Activated T-helper 17 cell treated with anti-CD3 and anti-CD28 coated beads, Interleukin-2, amount 50 U/mL, for 72 hours (primary cell): Measurements from ENCODE around the gene DACT2. TPM values are rescaled to one million over a fixed set of nuclear protein-coding genes. Genes with fewer than 3 reads are reported as not detected.
A peak's percentile ranks its signal among the peaks of the same experiment; 100 is the strongest.

ENCODE experiments used
- ATAC-seq: fragments of 150-1000 bp; cut with Tn5 transposase; replicated peaks from 2 replicates; pipeline ENCODE4 v1.10.0; 2021; ENCODE audit warnings: mild to moderate bottlenecking, moderate library complexity
- H3K27ac Mint-ChIP-seq: one replicate; pipeline ENCODE4 v1.8.0; 2022; ENCODE audit warnings: mixed read lengths
- H3K27me3 Mint-ChIP-seq: one replicate; pipeline ENCODE4 v1.8.0; 2022; ENCODE audit warnings: mixed read lengths
- H3K36me3 Mint-ChIP-seq: one replicate; pipeline ENCODE4 v1.8.0; 2022; ENCODE audit warnings: low read depth, mild to moderate bottlenecking, mixed read lengths
- H3K4me1 Mint-ChIP-seq: one replicate; pipeline ENCODE4 v1.8.0; 2022; ENCODE audit warnings: mixed read lengths
- H3K4me3 Mint-ChIP-seq: one replicate; pipeline ENCODE4 v1.8.0; 2022; ENCODE audit warnings: mild to moderate bottlenecking, mixed read lengths
- H3K9me3 Mint-ChIP-seq: one replicate; pipeline ENCODE4 v1.8.0; 2022; ENCODE audit warnings: mixed read lengths
- total RNA-seq, 2 donors: library from RNA; stranded (reverse); gene quantifications; one replicate each; pipeline ENCODE4 v1.2.3, GENCODE V29; 2022

DACT2 gene
- total RNA-seq, 2 donors from 2014 or later = 0.13 TPM; not detected in 1

DNA sequence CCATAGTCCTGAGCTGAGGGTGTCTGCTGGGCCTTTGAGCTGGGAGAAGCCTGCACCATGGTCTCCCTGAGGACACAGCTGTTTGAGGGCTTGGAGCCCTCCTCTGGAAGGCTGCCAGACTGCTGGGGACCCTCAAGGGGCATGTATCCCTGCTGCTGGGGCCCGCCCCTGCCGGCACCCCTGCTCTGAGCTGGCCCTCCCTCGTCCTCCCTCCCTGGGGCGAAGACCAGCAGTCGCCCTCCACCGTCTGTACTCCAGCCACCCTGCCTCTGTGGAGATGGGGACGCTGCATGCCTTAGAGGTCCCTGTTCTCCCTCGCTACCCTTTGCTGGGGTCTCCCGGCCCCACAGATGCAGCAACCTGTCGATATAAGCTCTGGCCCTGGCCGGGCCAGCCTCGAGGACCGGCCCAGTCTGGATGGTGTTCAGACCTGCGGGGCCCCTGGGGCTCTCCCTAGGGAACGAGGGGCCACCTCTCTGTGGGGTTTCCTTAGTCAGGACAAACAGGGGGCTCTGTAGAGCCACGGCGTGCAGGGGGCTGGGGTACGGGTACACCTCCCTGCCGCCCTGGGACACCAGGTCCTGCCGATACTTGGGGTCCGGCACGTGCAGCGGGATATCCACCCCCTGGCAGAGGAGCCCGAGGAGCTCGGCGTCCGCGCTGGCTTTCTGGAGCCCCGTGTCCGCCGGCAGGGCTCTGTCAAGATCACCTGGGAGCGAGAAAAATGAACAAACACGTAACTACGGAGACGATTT is 11.0 kb downstream of the DACT2 start:
- Mint-ChIP-seq H3K27me3 (peaks cover 4% of the 10 kb centered on the region), H3K4me1 (no peaks in the 10 kb centered on the region), H3K27ac (no peak overlapping the region), H3K4me3 (no peak overlapping the region), H3K9me3 (no peaks in the 10 kb centered on the region), H3K36me3 (no peaks in the 10 kb centered on the region)
- ATAC-seq = no peak

DNA sequence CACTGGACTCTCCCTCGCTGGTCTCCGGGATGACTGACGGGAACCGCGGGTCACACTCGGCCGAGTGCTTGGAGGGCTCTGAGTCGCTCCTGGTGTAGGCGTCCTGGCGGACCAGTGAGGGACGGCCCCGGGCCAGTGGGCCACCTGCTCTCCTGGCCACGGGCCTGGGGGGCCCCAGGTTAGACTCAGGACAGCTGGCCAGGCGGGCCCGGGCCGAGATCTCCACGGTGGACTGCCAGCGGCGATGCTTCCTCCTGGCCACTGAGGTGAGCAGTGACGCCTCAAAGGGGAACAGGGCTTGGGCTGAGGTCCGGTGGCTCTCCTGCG is 11.9 kb downstream of the DACT2 start:
- H3K9me3 Mint-ChIP-seq = no peaks in the 10 kb centered on the region
- H3K27ac Mint-ChIP-seq = no peak overlapping the region
- H3K27me3 Mint-ChIP-seq = peaks cover 4% of the 10 kb centered on the region
- no peaks in the 10 kb centered on the region for H3K36me3 Mint-ChIP-seq
- no peak overlapping the region for H3K4me3 Mint-ChIP-seq
- no peak for ATAC-seq
- no peaks in the 10 kb centered on the region for H3K4me1 Mint-ChIP-seq

DNA sequence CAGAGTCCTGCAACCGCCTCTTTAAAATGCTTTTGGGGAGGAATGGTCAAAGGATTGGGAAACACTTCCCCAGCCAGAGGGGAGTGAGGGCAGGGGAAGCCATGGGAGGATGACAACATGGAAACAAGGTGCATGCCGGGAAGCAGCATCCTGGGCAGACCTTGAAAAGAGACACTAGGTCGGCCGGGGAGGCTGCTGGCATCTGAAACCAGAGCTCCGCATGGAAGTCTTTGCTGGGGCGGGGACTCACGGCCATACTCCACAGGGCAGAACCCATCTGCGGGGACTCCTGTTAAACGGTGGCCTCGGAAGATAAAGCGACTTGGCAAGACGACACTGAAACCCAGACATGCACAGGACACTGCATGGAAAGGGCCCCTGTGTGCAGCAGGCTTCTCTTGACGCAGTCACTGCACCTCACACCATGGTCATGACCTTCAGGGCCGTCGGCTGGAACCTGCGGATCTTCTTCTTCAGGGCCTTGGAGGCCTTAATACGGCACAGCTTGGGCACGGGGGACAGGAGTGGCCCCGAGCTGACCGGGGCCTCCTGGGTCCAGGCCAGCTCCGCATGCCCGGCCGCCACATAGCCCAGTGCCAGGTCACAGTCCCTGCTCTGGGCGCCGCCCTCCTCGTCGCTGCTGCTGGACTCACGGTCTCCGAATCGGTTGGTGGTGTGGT is 12.4 kb downstream of the DACT2 start:
- Mint-ChIP-seq H3K9me3 (no peaks in the 10 kb centered on the region), H3K4me3 (no peak overlapping the region), H3K4me1 (no peaks in the 10 kb centered on the region), H3K27ac (no peak overlapping the region), H3K27me3 (peaks cover 4% of the 10 kb centered on the region), H3K36me3 (no peaks in the 10 kb centered on the region)
- no peak for ATAC-seq

DNA sequence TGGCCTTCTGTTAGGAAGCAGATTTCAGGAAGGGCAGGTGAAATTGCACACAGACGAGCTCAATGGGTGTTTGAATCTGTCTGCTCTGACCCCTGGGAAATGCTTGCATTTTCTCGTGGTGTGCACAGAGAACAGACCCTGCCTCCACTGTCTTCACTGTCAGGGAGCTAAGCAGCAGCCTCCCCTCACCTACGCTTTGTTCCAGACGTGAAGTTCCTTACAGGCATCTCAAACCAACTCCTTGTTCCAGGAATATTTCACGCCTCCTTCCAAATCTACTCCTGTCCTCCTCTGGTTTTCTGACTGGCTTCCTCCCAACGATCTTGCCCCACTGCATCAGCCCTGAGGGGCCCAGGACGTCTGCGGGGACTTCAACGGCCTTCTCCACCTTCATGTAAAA is 13.7 kb downstream of the DACT2 start:
- Mint-ChIP-seq H3K27me3 (peaks cover 4% of the 10 kb centered on the region), H3K4me3 (no peak overlapping the region), H3K36me3 (no peaks in the 10 kb centered on the region), H3K4me1 (no peaks in the 10 kb centered on the region), H3K27ac (no peak overlapping the region), H3K9me3 (no peaks in the 10 kb centered on the region)
- ATAC-seq = no peak

DNA sequence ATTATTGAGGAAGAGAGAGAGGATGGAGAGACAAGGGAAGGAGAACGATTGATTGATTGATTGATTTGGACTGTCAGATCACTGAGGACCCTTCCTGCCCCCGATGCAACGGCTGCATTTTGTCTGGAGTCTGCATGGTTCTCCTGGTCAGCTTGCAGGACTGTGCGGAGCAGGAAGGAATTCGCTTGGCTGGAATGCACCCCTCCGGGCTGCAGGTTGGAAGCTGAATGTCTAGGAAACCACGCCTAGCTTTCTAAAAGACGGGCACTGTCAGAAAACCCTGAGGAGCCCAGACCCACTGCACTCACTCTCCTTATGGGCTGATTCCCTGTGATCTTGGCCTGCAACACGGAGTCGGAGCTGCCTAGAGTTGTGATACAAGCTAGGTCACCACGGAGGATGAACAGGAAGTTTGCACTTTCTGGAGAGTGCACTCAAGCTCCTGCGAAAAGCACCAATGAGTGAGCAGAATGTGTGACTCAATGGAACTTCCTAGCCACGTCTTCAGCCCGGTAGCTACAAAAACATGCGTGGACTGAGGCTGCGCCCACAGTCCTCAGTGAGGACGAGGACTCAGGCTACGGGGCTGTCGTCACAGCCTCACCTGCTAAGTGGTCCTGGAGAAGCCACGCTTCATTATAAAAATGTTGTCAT is 14.4 kb downstream of the DACT2 start:
- no peaks in the 10 kb centered on the region for H3K4me1 Mint-ChIP-seq
- H3K27ac Mint-ChIP-seq = no peak overlapping the region
- no peaks in the 10 kb centered on the region for H3K9me3 Mint-ChIP-seq
- H3K27me3 Mint-ChIP-seq = peaks cover 4% of the 10 kb centered on the region
- H3K4me3 Mint-ChIP-seq = no peak overlapping the region
- no peaks in the 10 kb centered on the region for H3K36me3 Mint-ChIP-seq
- peak; percentile 21 for ATAC-seq

DNA sequence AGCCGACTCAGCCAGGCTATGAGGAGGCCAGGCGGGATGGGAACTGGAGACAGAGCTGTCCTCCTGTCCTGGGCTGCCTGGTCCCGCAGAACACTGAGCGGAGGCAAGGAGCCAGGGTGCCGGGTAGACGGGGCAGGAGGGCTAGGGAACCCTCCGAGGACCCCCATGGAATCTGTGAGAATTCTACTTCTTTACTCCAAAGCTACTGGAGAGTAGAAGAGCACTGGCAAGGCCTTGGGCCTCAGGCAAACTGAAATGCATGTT is 14.9 kb downstream of the DACT2 start:
- H3K9me3 Mint-ChIP-seq = no peaks in the 10 kb centered on the region
- ATAC-seq = no peak
- peaks cover 4% of the 10 kb centered on the region for H3K27me3 Mint-ChIP-seq
- no peaks in the 10 kb centered on the region for H3K4me1 Mint-ChIP-seq
- H3K36me3 Mint-ChIP-seq = no peaks in the 10 kb centered on the region
- H3K4me3 Mint-ChIP-seq = no peak overlapping the region
- H3K27ac Mint-ChIP-seq = no peak overlapping the region

DNA sequence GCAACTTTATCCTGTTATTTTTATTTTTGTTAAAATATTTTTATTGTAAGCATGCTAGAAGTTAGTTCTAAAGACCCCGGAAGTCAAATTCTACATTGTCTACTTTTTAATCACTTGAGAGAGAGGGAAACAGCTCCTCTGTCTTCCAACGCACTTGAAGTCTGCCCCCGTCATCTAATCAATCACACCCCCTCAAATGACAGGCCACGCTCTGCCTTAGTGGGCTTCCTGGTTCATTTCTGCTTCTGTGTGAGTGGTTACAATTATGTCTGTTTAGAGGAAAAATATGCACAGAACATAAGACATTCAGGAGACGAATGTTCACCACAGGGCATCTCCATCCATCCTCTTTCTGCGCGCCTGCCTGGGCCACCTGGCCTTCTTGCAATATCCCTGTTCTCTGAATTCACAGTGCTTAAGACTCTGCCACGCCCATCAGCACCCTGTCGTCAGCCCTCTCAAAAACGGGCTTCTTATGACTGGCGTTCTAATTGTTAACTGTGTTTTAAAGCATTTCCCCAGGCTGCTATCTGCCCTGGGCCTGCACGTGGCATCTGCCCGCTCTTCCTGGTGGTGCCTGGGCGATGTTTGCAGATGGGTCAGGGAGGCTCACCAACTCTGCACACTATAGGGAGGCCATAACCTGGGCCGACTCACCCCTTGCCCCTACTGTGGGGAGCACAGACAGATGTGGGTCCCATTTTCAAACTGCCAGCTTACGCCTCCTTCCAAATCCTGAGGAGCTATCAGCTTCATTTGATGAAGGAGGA is 15.4 kb downstream of the DACT2 start:
- H3K4me3 Mint-ChIP-seq = no peak overlapping the region
- H3K27me3 Mint-ChIP-seq = peaks cover 4% of the 10 kb centered on the region
- H3K9me3 Mint-ChIP-seq = no peaks in the 10 kb centered on the region
- H3K36me3 Mint-ChIP-seq = no peaks in the 10 kb centered on the region
- ATAC-seq = no peak
- H3K27ac Mint-ChIP-seq = no peak overlapping the region
- no peaks in the 10 kb centered on the region for H3K4me1 Mint-ChIP-seq

DNA sequence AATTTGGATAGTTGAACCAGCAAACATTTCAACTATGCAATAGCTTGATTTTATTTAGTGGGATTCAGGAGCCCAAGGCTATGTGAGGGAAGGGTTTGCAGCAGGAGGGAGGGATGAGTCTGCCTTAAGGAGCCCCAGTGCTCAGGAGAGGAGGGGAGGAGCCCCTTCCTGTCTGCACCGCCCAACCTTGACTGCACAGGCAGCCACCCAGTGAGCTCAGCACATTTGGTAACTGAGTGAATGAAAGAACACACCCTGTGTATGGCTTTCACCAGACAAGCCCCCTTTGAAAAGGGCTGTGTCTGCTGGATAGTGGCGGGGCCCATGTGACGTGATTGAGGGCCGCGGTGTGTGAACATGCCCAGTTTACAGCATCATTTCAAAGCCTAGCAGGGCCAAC is 17.0 kb downstream of the DACT2 start:
- no peaks in the 10 kb centered on the region for H3K36me3 Mint-ChIP-seq
- H3K4me3 Mint-ChIP-seq = no peak overlapping the region
- H3K27ac Mint-ChIP-seq = no peak overlapping the region
- ATAC-seq = no peak
- H3K4me1 Mint-ChIP-seq = no peaks in the 10 kb centered on the region
- no peaks in the 10 kb centered on the region for H3K9me3 Mint-ChIP-seq
- peaks cover 7% of the 10 kb centered on the region for H3K27me3 Mint-ChIP-seq

DNA sequence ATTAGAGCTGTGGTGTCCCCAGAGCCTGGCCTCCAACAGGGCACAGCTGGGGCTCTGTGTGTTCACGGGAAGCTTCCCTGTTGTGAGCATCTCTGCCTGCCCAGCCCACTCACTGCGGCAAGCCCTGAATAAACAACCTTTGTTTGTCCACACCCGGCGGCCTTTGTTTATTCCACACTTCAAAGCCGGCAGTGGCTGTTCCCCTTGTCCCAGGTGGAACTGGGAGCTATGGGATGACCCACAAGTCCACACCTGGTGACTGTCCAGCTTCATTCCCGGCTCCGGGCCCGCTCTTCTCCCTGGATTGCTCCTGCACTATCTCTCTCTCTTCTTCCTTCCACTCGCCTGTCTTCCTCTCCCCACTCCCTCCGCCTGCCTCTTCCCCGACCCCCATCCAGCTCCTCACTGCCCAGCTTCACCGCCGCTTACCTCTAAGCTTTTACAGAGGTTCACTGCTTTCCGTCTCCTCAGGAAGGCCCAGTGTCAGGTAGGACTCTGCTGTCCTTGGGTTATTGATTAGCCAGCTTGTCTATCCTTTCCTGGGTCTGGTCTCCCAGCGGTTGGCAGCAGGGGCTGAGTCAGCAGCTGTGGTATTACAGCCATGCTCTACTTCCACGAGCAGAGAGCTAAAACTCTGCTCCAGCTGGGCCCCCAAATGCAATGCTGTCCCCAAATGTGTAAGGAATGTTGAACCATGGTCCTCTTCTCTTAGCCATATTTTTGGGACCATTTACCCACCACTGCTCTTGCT is 17.8 kb downstream of the DACT2 start:
- no peak for ATAC-seq
- peaks cover 8% of the 10 kb centered on the region for H3K27me3 Mint-ChIP-seq
- H3K4me3 Mint-ChIP-seq = no peak overlapping the region
- no peaks in the 10 kb centered on the region for H3K9me3 Mint-ChIP-seq
- H3K4me1 Mint-ChIP-seq = no peaks in the 10 kb centered on the region
- no peaks in the 10 kb centered on the region for H3K36me3 Mint-ChIP-seq
- no peak overlapping the region for H3K27ac Mint-ChIP-seq

DNA sequence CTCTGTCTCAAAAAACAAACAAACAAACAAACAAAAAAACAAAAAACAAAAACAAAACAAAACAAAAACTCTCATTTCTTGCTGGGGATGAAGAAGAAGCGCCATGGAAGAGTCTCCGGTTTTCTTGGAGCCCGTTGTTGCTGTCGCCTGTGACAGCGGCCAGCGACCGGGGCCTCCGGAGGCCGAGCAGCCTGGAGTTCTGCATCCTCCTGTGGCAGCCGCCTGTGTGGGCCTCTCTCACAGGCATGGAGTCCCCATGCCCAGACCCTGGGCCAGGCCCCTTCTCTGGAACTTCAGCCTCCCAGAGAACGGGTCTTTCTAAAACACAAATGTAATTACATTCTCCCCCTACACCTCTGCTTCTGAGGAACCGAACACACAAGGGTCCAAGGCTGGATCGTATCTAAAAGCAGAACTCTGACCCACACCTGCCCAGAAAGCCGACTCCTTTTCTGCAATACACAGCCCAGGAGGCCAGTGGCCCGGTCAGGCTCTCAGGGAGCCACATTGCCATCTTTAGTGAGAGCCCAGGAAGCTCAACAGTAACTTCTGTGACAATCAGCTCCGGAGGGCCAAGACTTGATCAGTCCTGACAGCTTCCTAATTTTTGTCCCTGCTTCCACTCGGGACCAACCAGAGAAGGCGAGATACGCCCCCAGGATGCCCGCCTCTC is 18.5 kb downstream of the DACT2 start:
- no peak overlapping the region for H3K4me3 Mint-ChIP-seq
- no peak for ATAC-seq
- no peak overlapping the region for H3K27ac Mint-ChIP-seq
- H3K4me1 Mint-ChIP-seq = no peaks in the 10 kb centered on the region
- H3K36me3 Mint-ChIP-seq = no peaks in the 10 kb centered on the region
- no peaks in the 10 kb centered on the region for H3K9me3 Mint-ChIP-seq
- peaks cover 8% of the 10 kb centered on the region for H3K27me3 Mint-ChIP-seq

DNA sequence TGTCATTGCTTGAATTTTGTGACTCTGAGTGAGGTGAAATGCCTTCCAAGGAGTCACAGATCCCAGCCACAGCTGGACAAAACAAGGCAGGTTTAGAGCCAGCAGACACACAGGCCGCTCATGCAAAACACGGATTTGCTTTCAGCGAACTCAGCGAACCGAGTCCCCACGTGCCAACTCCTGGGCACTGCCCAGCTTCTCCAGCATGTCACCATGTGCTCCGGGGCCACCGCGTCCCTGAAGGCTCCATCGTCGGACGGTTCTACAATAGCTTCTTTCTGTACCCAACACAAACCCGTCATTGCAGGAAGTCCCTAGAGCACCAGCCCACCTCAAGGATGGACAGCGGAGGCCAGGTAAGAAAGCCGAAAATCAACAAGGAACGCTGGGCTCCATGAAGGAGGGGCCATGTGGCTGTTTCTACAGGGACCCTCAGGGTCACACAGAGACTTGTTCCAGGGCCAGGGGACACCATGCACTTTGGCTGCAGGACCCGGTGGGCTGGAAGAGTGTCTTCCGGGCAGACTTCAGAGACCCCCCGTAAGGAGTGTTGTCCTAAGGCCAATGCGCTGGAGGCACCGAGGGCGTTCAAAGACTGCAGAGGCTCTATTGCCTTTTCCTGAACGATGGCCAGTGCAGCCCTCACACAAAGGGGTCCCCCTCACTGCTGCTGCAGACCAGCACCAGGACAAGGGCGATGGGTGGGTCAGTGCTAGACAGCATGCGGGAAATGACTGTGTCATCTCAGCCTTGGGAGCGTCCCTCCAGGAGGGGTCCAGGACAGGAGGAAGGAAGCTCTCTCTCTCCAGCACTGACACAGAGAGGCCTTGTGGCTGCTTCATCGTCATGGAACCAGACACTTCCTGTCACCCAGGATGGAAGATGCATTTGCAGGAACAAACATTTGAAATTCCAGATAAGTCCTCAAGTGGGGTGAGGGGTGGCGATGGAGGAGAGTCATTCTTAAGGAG is 19.8 kb downstream of the DACT2 start:
- no peaks in the 10 kb centered on the region for H3K4me1 Mint-ChIP-seq
- H3K27ac Mint-ChIP-seq = no peak overlapping the region
- H3K36me3 Mint-ChIP-seq = no peaks in the 10 kb centered on the region
- no peak for ATAC-seq
- peaks cover 14% of the 10 kb centered on the region for H3K27me3 Mint-ChIP-seq
- H3K9me3 Mint-ChIP-seq = no peaks in the 10 kb centered on the region
- H3K4me3 Mint-ChIP-seq = no peak overlapping the region

DNA sequence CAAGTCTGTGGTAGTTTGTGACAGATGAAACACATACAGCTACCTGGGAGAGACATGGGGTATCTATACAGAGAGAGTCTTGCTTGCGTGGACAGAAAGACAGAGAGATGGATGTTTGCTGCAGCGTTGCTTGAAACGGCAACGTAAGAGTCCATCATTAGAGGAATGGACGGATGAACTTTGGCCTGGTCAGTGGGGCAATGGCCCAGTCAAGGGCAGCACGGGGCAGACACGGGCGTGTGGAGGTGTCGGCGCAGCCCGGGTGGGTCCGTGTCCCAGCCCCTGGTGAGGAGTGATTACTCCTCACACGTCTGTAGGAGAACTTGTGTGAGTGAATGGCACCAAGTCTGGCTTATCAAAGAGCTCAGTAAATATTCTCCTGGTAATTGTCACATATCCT is 21.9 kb downstream of the DACT2 start:
- ATAC-seq = no peak
- no peak overlapping the region for H3K27ac Mint-ChIP-seq
- no peaks in the 10 kb centered on the region for H3K9me3 Mint-ChIP-seq
- H3K4me3 Mint-ChIP-seq = no peak overlapping the region
- no peaks in the 10 kb centered on the region for H3K4me1 Mint-ChIP-seq
- peaks cover 13% of the 10 kb centered on the region for H3K27me3 Mint-ChIP-seq
- H3K36me3 Mint-ChIP-seq = no peaks in the 10 kb centered on the region

DNA sequence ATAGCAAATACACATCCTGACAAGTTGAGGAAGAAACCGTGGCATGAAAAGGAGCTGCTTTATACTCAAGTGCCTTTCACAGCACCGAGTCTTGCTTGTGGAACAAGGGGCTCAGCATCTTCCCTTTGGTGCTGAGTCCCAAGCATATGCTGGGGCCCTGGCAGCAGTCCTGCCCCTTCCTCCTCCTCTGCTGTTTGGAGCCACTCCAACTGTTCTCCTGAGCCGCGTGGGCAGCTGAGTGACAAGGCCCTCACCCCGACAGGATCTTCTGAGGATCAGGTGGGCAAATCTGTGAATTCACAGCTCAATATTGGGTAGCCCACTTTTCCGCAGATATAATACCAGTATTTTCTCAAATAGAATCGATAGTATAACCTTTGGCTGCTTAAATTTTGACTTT is 24.7 kb downstream of the DACT2 start:
- H3K9me3 Mint-ChIP-seq = no peaks in the 10 kb centered on the region
- H3K36me3 Mint-ChIP-seq = no peaks in the 10 kb centered on the region
- H3K4me1 Mint-ChIP-seq = no peaks in the 10 kb centered on the region
- no peak for ATAC-seq
- peaks cover 13% of the 10 kb centered on the region for H3K27me3 Mint-ChIP-seq
- H3K4me3 Mint-ChIP-seq = no peak overlapping the region
- no peak overlapping the region for H3K27ac Mint-ChIP-seq
